HepG2 (cell line): ENCODE measurements around the gene PLEKHH3. TPM values are rescaled to one million over a fixed set of nuclear protein-coding genes. Genes with fewer than 3 reads are reported as not detected.

ENCODE experiments used
- ATAC-seq: fragments of 200-7000 bp; cut with Tn5 transposase; 3 replicates; pipeline ENCODE4 v1.9.1; 2020; ENCODE audit warnings: mild to moderate bottlenecking, moderate library complexity
- BruUV-seq: library from RNA; stranded (reverse); fragments of 400-500 nt; replicated peaks from 2 replicates; lab custom pipeline; 2021; lab: Mats Ljungman, UMichigan
- CTCF ChIA-PET: fragments of 300-600 bp; formaldehyde crosslinking; extraction: SDS; loops from one replicate; lab custom pipeline; 2021; ENCODE audit warnings: low total read pairs, inconsistent platforms, low intra/inter-chr PET ratio; lab: Yijun Ruan, JAX
- POLR2A ChIA-PET: fragments of 350-600 bp; sonication (Branson Sonifier 250); formaldehyde crosslinking; loops from one replicate; lab custom pipeline; 2020; ENCODE audit warnings: antibody characterized with exemption, inconsistent platforms; lab: Yijun Ruan, JAX
- DNase-seq: peaks from one replicate; pipeline ENCODE4 v3.0.0-alpha.2; 2015; ENCODE audit warnings: low spot score
- FAIRE-seq: peaks from 3 replicates; lab custom pipeline; 2011; peaks lifted over from hg19 to GRCh38; lab: Jason Lieb, UNC
- H2AFZ ChIP-seq: one replicate; pipeline ENCODE4 v1.6.1; 2011; ENCODE audit warnings: low read length, inconsistent platforms
- H3K27ac ChIP-seq: fragments of 300-600 bp; 3 replicates; pipeline ENCODE4 v1.8.0; 2011; ENCODE audit warnings: mixed run types, mild to moderate bottlenecking, mixed read lengths, low read length, inconsistent platforms; ENCODE audit not compliant: insufficient read depth; ENCODE audit errors: extremely low read length
- H3K27me3 ChIP-seq, 2 experiments: fragments of 200-600 bp in 1 of 2; 2 replicates in 1 of 2; 3 replicates in 1 of 2; pipeline versions ENCODE4 v1.6.0 to v1.8.0; 2011; ENCODE audit warnings: low read length in 2 of 2, mild to moderate bottlenecking in 2 of 2, moderate library complexity in 2 of 2, inconsistent platforms in 1 of 2; ENCODE audit not compliant: insufficient read depth in 2 of 2, control insufficient read depth in 1 of 2
- H3K36me3 ChIP-seq, 2 experiments: fragments of 200-600 bp in 1 of 2; replicated peaks in 1 of 2; 2 replicates in 1 of 2; 3 replicates in 1 of 2; pipeline versions ENCODE4 v1.5.1 to v1.8.0; 2011; ENCODE audit warnings: low read length in 2 of 2, inconsistent platforms in 1 of 2; ENCODE audit not compliant: insufficient read depth in 2 of 2, control insufficient read depth in 1 of 2
- H3K4me1 ChIP-seq: 2 replicates; pipeline ENCODE4 v1.5.1; 2012; ENCODE audit warnings: low read length, inconsistent platforms; ENCODE audit not compliant: insufficient read depth
- H3K4me2 ChIP-seq: 2 replicates; pipeline ENCODE4 v1.6.0; 2011; ENCODE audit warnings: low read depth, low read length, inconsistent platforms
- H3K4me3 ChIP-seq, 3 experiments: fragments of 200-600 bp in 1 of 3; sonication (generic), shearing (Covaris generic) in 1 of 3; replicated peaks in 1 of 3; 2 replicates each; pipeline ENCODE4 v1.5.1; 2011 to 2016; ENCODE audit warnings: low read length in 3 of 3, inconsistent platforms in 2 of 3, low read depth in 2 of 3, mild to moderate bottlenecking in 2 of 3, control low read depth in 1 of 3, mixed read lengths in 1 of 3; ENCODE audit not compliant: insufficient read depth in 1 of 3
- H3K79me2 ChIP-seq: one replicate; pipeline ENCODE4 v1.6.1; 2011; ENCODE audit warnings: low read length, inconsistent platforms; ENCODE audit not compliant: insufficient read depth
- H3K9ac ChIP-seq: 2 replicates; pipeline ENCODE4 v1.6.0; 2011; ENCODE audit warnings: mild to moderate bottlenecking, low read depth, low read length, inconsistent platforms; ENCODE audit not compliant: insufficient read depth
- H3K9me3 ChIP-seq: 2 replicates; pipeline ENCODE4 v1.5.1; 2012; ENCODE audit warnings: mild to moderate bottlenecking, low read length
- H4K20me1 ChIP-seq: 2 replicates; pipeline ENCODE4 v1.6.0; 2011; ENCODE audit warnings: inconsistent platforms, mild to moderate bottlenecking, low read length, moderate library complexity; ENCODE audit not compliant: insufficient read depth
- CENPX ChIP-seq: sonication (generic); formaldehyde crosslinking; IDR thresholded peaks from 2 replicates; pipeline ENCODE4 v1.9.0; 2021; ENCODE audit warnings: mild to moderate bottlenecking, missing genetic modification reagents, moderate library complexity
- ELF1 ChIP-seq: sonication (generic); formaldehyde crosslinking; IDR thresholded peaks from 2 replicates; pipeline ENCODE4 v1.4.0; 2020; ENCODE audit warnings: missing genetic modification reagents
- GATAD1 ChIP-seq: IDR thresholded peaks from 2 replicates; pipeline ENCODE4 v1.6.1; 2016; ENCODE audit warnings: missing genetic modification reagents, missing compliant biosample characterization
- HNF1A ChIP-seq, 2 experiments: sonication (generic) in 1 of 2; formaldehyde crosslinking in 1 of 2; IDR thresholded peaks; 2 replicates each; pipeline versions ENCODE4 v1.4.0 to v1.6.1; 2016 to 2020; ENCODE audit warnings: borderline replicate concordance in 1 of 2, low read depth in 1 of 2, mild to moderate bottlenecking in 1 of 2, missing genetic modification reagents in 1 of 2
- NAIF1 ChIP-seq: sonication (generic); formaldehyde crosslinking; IDR thresholded peaks from 2 replicates; pipeline ENCODE4 v1.5.0; 2020; ENCODE audit warnings: mild to moderate bottlenecking, missing genetic modification reagents, borderline replicate concordance
- REPIN1 ChIP-seq: sonication (generic); formaldehyde crosslinking; IDR thresholded peaks from 2 replicates; pipeline ENCODE4 v1.8.0; 2022; ENCODE audit warnings: missing genetic modification reagents, low read depth, mild to moderate bottlenecking, borderline replicate concordance
- TBX2 ChIP-seq: sonication (generic); formaldehyde crosslinking; IDR thresholded peaks from 2 replicates; pipeline ENCODE4 v1.5.0; 2020; ENCODE audit warnings: missing genetic modification reagents, mild to moderate bottlenecking, borderline replicate concordance
- TOE1 ChIP-seq: sonication (generic); formaldehyde crosslinking; IDR thresholded peaks from 2 replicates; pipeline ENCODE4 v1.4.0; 2020; ENCODE audit warnings: mild to moderate bottlenecking, missing genetic modification reagents
- ZFP1 ChIP-seq: IDR thresholded peaks from 2 replicates; pipeline ENCODE4 v1.6.1; 2016
- ZFP36 ChIP-seq: fragments of 150-350 bp; IDR thresholded peaks from 2 replicates; pipeline ENCODE4 v1.6.1; 2018; ENCODE audit warnings: borderline replicate concordance, low read length, low read depth; ENCODE audit not compliant: partially characterized antibody
- ZFYVE20 ChIP-seq: sonication (generic); formaldehyde crosslinking; IDR thresholded peaks from 2 replicates; pipeline ENCODE4 v1.8.0; 2023; ENCODE audit warnings: low read depth, mild to moderate bottlenecking, moderate library complexity, missing genetic modification reagents, borderline replicate concordance
- ZNF382 ChIP-seq: sonication (generic); formaldehyde crosslinking; IDR thresholded peaks from 2 replicates; pipeline ENCODE4 v1.5.0; 2020; ENCODE audit warnings: missing genetic modification reagents, mild to moderate bottlenecking, borderline replicate concordance
- ZNF597 ChIP-seq: sonication (generic); formaldehyde crosslinking; IDR thresholded peaks from 2 replicates; pipeline ENCODE4 v1.5.0; 2020; ENCODE audit warnings: missing genetic modification reagents
- ZNF784 ChIP-seq: sonication (generic); formaldehyde crosslinking; IDR thresholded peaks from 2 replicates; pipeline ENCODE4 v1.5.1; 2020; ENCODE audit warnings: missing genetic modification reagents, mild to moderate bottlenecking, borderline replicate concordance
- WGBS: methylation state at CpG from one replicate; pipeline ENCODE4 v1.1.6; 2017; ENCODE audit warnings: low lambda C conversion rate; 5-methylcytosine and 5-hydroxymethylcytosine counted together
- in situ Hi-C: cut with HindIII; loops from 2 replicates; pipeline ENCODE4 v1.10.0; 2017; ENCODE audit warnings: low pct_unique_long_range_greater_than_20kb; ENCODE audit not compliant: extremely low pct_ligation_motif_present
- intact Hi-C: fragments of 100-400 bp; cut with micrococcal nuclease; formaldehyde crosslinking; loops from one replicate; pipeline ENCODE4 v1.10.0; 2022; ENCODE audit not compliant: unreplicated experiment
- polyA plus RNA-seq, 8 experiments: library from polyadenylated mRNA; depleted of rRNA in 3 of 8; stranded (reverse) in 7 of 8; unstranded in 1 of 8; fragments of >200 nt; fragmentation: Illumina TruSeq in 4 of 8; extraction: Trizol in 4 of 8; gene quantifications; 2 replicates each; pipeline versions ENCODE4 v1.2.1 to v1.2.3, GENCODE V29; 2011 to 2016; ENCODE audit warnings: low read depth in 4 of 8, missing spikeins in 1 of 8, mixed read lengths in 1 of 8; ENCODE audit not compliant: insufficient read depth in 1 of 8
- total RNA-seq, 5 experiments: library from RNA; depleted of rRNA; stranded (reverse); fragments of >200 nt; fragmentation: Illumina TruSeq; extraction: Trizol; gene quantifications; 2 replicates each; pipeline ENCODE4 v1.2.3, GENCODE V29; 2016; ENCODE audit warnings: low read depth in 1 of 5

Gene PLEKHH3
- total and polyA plus RNA-seq, 2 of the 13 experiments (the other 11 are each of a cell fraction or from before 2014, with no cell fraction given) = 6.0 to 19.9 TPM

- no peak for TF ChIP-seq HNF1A (IDR thresholded peaks at IDR 0.05; ENCODE audit: low read depth)
- no peak for TF ChIP-seq HNF1A (CRISPR knock-in tag; IDR thresholded peaks at IDR 0.05; ENCODE audit: borderline replicate concordance)
- no peak for TF ChIP-seq ZFP36
- TF ChIP-seq TOE1 (CRISPR knock-in tag) = no peak
- TF ChIP-seq REPIN1 = no peak
- no peak for TF ChIP-seq NAIF1 (CRISPR knock-in tag)
Measured at GRCh38 chr17:42669705-42669976, 7.2 kb downstream of the PLEKHH3 start (continued).

GRCh38 chr17:42667088-42667951, 9.5 kb downstream of the PLEKHH3 start:
- ChIA-PET POLR2A (interaction anchor here (0.8 to 4.4 kb wide), 7 partner anchors 8 to 100 kb away, joined by 3 to 38 read pairs (median 4); partner anchors contain the start of genes CNTNAP1, PLEKHH3 and TUBG2), CTCF (no interaction called here)
- in situ Hi-C loops (no loop called here), intact Hi-C loops (no loop called here)
- 69% methylated on average over 7 of the region's 7 CpGs for WGBS
- FAIRE-seq = no peak
- Histone ChIP-seq H3K9ac (no peak overlapping the region), H2AFZ (no peak overlapping the region), H3K4me2 (no peak overlapping the region), H4K20me1 (no peaks in the 10 kb centered on the region), H3K9me3 (no peaks in the 10 kb centered on the region), H3K79me2 (no peaks in the 10 kb centered on the region), H3K4me3 (no peak overlapping the region), H3K36me3 (peaks cover 9 to 57% of the 10 kb centered on the region in 2 experiments), H3K4me1 (peaks cover 29% of the 10 kb centered on the region), H3K27ac (no peak overlapping the region), H3K27me3 (no peaks in the 10 kb centered on the region)
- peak; percentile 47 for DNase-seq
- ATAC-seq = peak; percentile 26
- TSS peak; percentile 10 for BruUV-seq
- TF ChIP-seq ZNF784 (CRISPR knock-in tag) = no peak
- TF ChIP-seq ZFYVE20 = no peak
- no peak for TF ChIP-seq ZFP1 (CRISPR knock-in tag)
- 0 out of 2 replicates have a peak, but pooled peaks have one; percentile 9 for TF ChIP-seq GATAD1 (CRISPR knock-in tag)
- TF ChIP-seq TBX2 (CRISPR knock-in tag) = no peak
- TF ChIP-seq ELF1 (CRISPR knock-in tag) = no peak
- no peak for TF ChIP-seq ZNF597 (CRISPR knock-in tag)
- TF ChIP-seq ZNF382 (CRISPR knock-in tag) = no peak
- no peak for TF ChIP-seq CENPX (CRISPR knock-in tag)
